Measurements from ENCODE around the gene CRISP1. TPM values are rescaled to one million over a fixed set of nuclear protein-coding genes. Genes with fewer than 3 reads are reported as not detected.

Gene CRISP1, protein sequence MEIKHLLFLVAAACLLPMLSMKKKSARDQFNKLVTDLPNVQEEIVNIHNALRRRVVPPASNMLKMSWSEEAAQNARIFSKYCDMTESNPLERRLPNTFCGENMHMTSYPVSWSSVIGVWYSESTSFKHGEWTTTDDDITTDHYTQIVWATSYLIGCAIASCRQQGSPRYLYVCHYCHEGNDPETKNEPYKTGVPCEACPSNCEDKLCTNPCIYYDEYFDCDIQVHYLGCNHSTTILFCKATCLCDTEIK
- total RNA-seq = not detected in 2 replicates

DNA sequence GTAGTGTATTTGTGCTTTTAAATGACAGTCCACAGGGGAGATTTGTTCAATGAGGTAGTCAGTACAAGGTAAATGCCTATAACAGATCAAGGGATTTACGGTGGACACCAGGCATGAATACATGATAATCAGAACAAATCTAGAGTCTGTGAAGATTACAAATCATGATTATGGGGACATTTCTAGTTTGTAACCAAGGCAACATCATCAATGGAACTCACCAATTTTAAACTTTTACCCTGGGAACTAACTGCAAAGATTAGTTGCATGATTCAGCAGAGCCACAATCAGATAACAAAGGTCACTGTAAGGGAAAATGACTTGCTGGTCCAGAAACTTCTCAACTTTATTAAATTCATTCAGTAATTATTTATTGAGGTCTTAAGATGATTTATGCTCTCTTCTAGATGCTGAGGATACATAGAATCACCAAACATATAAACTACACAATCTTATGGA lies at the start of gene CRISP1:
Gene CRISP1 (minus strand): TSS at position 51 of the 459 bp plus-strand sequence. CDS start 9,135 bp downstream, outside the sequence.

DNA sequence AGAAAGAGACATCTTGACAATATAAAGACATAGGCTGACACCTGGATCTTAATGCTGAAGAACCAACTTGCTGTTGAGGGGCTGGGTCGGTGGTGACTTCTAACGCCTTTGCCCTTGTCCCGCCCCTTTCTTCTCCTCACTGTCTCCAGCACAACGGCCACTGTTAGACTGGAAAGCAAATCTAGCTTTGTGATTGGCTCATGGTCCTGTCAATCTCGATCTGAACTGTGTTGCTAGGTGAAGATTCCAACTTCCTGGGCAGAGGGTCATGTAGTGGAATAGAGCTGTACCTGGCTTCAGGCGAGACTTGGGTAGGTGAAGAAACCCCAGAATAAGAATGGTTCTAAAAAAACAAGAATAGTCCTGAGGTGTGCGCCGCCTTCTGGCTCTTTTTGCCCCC lies 79.2 kb downstream of the CRISP1 start, which contains the start of gene PGK2:
Gene PGK2 (minus strand): TSS at position 110 of the 400 bp plus-strand sequence. CDS start 98 bp downstream, at position 12.

Other genes with a start within 250 kb of the CRISP1 start
- not detected in 2 replicates for gene RHAG, start 229.7 kb downstream of the CRISP1 start, total RNA-seq
- gene CRISP2, start 153.0 kb downstream of the CRISP1 start, total RNA-seq = not detected in 2 replicates
- not detected in 2 replicates for gene CRISP3, start 122.1 kb downstream of the CRISP1 start, total RNA-seq
- gene PGK2, start 79.2 kb downstream of the CRISP1 start, total RNA-seq = not detected in 2 replicates
- not detected in 2 replicates for gene DEFB114, start 97.6 kb upstream of the CRISP1 start, total RNA-seq
- not detected in 2 replicates for gene DEFB113, start 103.1 kb upstream of the CRISP1 start, total RNA-seq
- gene DEFB110, start 155.5 kb upstream of the CRISP1 start, total RNA-seq = not detected in 2 replicates
- gene DEFB112, start 183.4 kb upstream of the CRISP1 start, total RNA-seq = not detected in 2 replicates

Measured in vein endothelial cell (primary cell).